Frontal cortex (tissue), 4 donors: ENCODE results near the gene C10orf62. TPM values are rescaled to one million over a fixed set of nuclear protein-coding genes. Genes with fewer than 3 reads are reported as not detected.
A peak's percentile ranks its signal among the peaks of the same experiment; 100 is the strongest.
"Not testable (repeated sequence)": the region's sequence is repeated elsewhere in the genome, so short reads cannot be mapped to it uniquely, and the experiment has no call there.

Source experiments
- DNase-seq, 2 donors: peaks; one replicate each; pipeline ENCODE4 v3.0.0; 2012; ENCODE audit warnings: low spot score in 2 of 2
- FAIRE-seq: peaks from 2 replicates; lab custom pipeline; 2012; peaks lifted over from hg19 to GRCh38; lab: Jason Lieb, UNC
- total RNA-seq: library from RNA; depleted of rRNA; stranded (reverse); fragments of >200 nt; gene quantifications from one replicate; pipeline ENCODE4 v1.2.3, GENCODE V29; 2014
- donor health status: control.
- donor health status: control.
- donor health status: control.

The C10orf62 gene
- total RNA-seq, 1 donor from 2014 or later: not detected

GRCh38 chr10:97612386-97612785, 22.9 kb downstream of the C10orf62 start:
- FAIRE-seq (no peak), DNase-seq (peak in 1 of 2 donors; percentile 44)

- no peak for FAIRE-seq
- no peak for DNase-seq
Measured at GRCh38 chr10:97618285-97618684, 28.8 kb downstream of the C10orf62 start.

GRCh38 chr10:97618733-97619132, 29.2 kb downstream of the C10orf62 start:
- DNase-seq: no peak
- no peak for FAIRE-seq

- FAIRE-seq (no peak), DNase-seq (no peak)
Measured at GRCh38 chr10:97623277-97623676, 33.8 kb downstream of the C10orf62 start.

GRCh38 chr10:97627731-97628130, 38.2 kb downstream of the C10orf62 start:
- FAIRE-seq: no peak
- DNase-seq: no peak

GRCh38 chr10:97628228-97628627, 38.7 kb downstream of the C10orf62 start:
- DNase-seq (no peak), FAIRE-seq (no peak)

- no peak for FAIRE-seq
Measured at GRCh38 chr10:97629289-97629688, 39.8 kb downstream of the C10orf62 start.

GRCh38 chr10:97631098-97631497, 41.6 kb downstream of the C10orf62 start:
- DNase-seq: no peak
- no peak for FAIRE-seq

More at GRCh38 chr10:97629289-97629688, 39.8 kb downstream of the C10orf62 start:
- DNase-seq: no peak

GRCh38 chr10:97632949-97633884, 43.7 kb downstream of the C10orf62 start, which contains the start of gene MORN4:
Gene MORN4, minus strand, starts transcription at chr10:97633500. Its CDS starts 13,847 bp downstream, at chr10:97619653.
- no peak for FAIRE-seq

GRCh38 chr10:97633921-97634320, 44.4 kb downstream of the C10orf62 start:
- DNase-seq: no peak
- FAIRE-seq: no peak

More at GRCh38 chr10:97632949-97633884, 43.7 kb downstream of the C10orf62 start, which contains the start of gene MORN4:
- DNase-seq: peak; percentile 68 to 85

- no peak for DNase-seq
- FAIRE-seq: no peak
Measured at GRCh38 chr10:97635577-97635976, 46.1 kb downstream of the C10orf62 start.

- FAIRE-seq, DNase-seq: not testable (repeated sequence)
Measured at GRCh38 chr10:97639090-97639489, 49.6 kb downstream of the C10orf62 start.

GRCh38 chr10:97640174-97640867, 50.8 kb downstream of the C10orf62 start, which contains the start of gene PI4K2A:
Gene PI4K2A, plus strand, starts transcription at chr10:97640671. Its CDS starts 72 bp downstream, at chr10:97640743.
- FAIRE-seq (peak; percentile 94), DNase-seq (peak; percentile 97 to 98)

Other genes starting within 250 kb of the C10orf62 start
- 11.8 TPM for gene RRP12, start 188.4 kb upstream of the C10orf62 start, total RNA-seq
- gene PGAM1, start 163.5 kb upstream of the C10orf62 start, total RNA-seq: 143 TPM
- 52.6 TPM for gene EXOSC1, start 143.7 kb upstream of the C10orf62 start, total RNA-seq
- gene ZDHHC16, start 143.5 kb upstream of the C10orf62 start, total RNA-seq: 22.0 TPM
- 44.0 TPM for gene MMS19, start 91.3 kb upstream of the C10orf62 start, total RNA-seq
- gene UBTD1, start 90.8 kb upstream of the C10orf62 start, total RNA-seq: 1.6 TPM
- gene ANKRD2, start 16.9 kb upstream of the C10orf62 start, total RNA-seq: not detected
- gene HOGA1, start 5.3 kb upstream of the C10orf62 start, total RNA-seq: 0.41 TPM
- 35.5 TPM for gene MORN4, start 43.8 kb downstream of the C10orf62 start, total RNA-seq
- gene PI4K2A, start 51.0 kb downstream of the C10orf62 start, total RNA-seq: 11.0 TPM
- 2.4 TPM for gene AVPI1, start 97.5 kb downstream of the C10orf62 start, total RNA-seq
- gene MARVELD1, start 124.0 kb downstream of the C10orf62 start, total RNA-seq: 6.1 TPM
- gene ZFYVE27, start 147.4 kb downstream of the C10orf62 start, total RNA-seq: 45.2 TPM
- gene SFRP5, start 182.3 kb downstream of the C10orf62 start, total RNA-seq: 1.6 TPM